GM12891 (cell line): ENCODE data around the gene CFAP46.
A peak's percentile ranks its signal among the peaks of the same experiment; 100 is the strongest.
"Not testable (repeated sequence)": the region's sequence is repeated elsewhere in the genome, so short reads cannot be mapped to it uniquely, and the experiment has no call there.

Source experiments
- DNase-seq: peaks from one replicate; pipeline ENCODE4 v3.0.0; 2011; ENCODE audit warnings: low spot score; ENCODE audit not compliant: insufficient read length
- FAIRE-seq: peaks from 2 replicates; lab custom pipeline; 2011; peaks lifted over from hg19 to GRCh38; lab: Jason Lieb, UNC
- PAX5 ChIP-seq: IDR thresholded peaks from 2 replicates; pipeline ENCODE4 v1.6.1; 2011; ENCODE audit warnings: low read length, moderate library complexity, mild to moderate bottlenecking; ENCODE audit not compliant: insufficient read depth, severe bottlenecking
- POLR2A ChIP-seq: IDR thresholded peaks from 2 replicates; pipeline ENCODE4 v1.6.1; 2011; ENCODE audit warnings: low read depth, low read length, control low read depth
- POLR2AphosphoS5 ChIP-seq: IDR thresholded peaks from 2 replicates; pipeline ENCODE4 v1.6.1; 2011; ENCODE audit warnings: low read depth, low read length, control low read depth
- POU2F2 ChIP-seq: IDR thresholded peaks from 2 replicates; pipeline ENCODE4 v1.6.1; 2011; ENCODE audit warnings: low read depth, mild to moderate bottlenecking, control low read depth, low read length, moderate library complexity
- SPI1 ChIP-seq: IDR thresholded peaks from 2 replicates; pipeline ENCODE4 v1.6.1; 2011; ENCODE audit warnings: low read depth, low read length, control low read depth
- TAF1 ChIP-seq: IDR thresholded peaks from 2 replicates; pipeline ENCODE4 v1.6.1; 2011; ENCODE audit warnings: low read depth, low read length, control low read depth

CFAP46 gene

GRCh38 chr10:132938472-132939339, 3.7 kb downstream of the CFAP46 start:
- DNase-seq (no peak), FAIRE-seq (peak; percentile 45)

DNA sequence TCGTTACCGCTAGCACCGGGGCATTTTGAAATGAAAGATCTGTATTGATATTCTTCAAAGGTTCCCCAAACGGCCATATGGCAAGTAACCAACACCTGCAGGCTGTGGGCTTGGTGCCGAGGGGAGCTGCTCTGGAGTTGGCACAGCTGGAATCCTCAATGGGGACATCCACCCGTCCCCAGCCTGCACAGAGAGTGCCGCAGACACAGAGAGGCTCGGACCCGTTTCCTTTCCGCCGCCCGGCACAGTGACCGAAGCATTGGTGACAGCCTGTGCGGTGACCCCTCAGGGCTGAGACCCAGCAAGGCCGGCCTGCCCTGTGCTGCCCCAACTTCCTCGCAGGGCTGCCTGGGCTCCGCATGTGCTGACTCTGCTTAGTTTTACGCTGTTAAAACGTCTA, 4.5 kb downstream of the CFAP46 start:
- FAIRE-seq (no peak), DNase-seq (no peak)
- no peak for TF ChIP-seq PAX5
- TF ChIP-seq POU2F2, result no peak
- TF ChIP-seq TAF1, result no peak

More at GRCh38 chr10:132938472-132939339, 3.7 kb downstream of the CFAP46 start:
- TF ChIP-seq PAX5 (no peak), POLR2A (no peak)

DNA sequence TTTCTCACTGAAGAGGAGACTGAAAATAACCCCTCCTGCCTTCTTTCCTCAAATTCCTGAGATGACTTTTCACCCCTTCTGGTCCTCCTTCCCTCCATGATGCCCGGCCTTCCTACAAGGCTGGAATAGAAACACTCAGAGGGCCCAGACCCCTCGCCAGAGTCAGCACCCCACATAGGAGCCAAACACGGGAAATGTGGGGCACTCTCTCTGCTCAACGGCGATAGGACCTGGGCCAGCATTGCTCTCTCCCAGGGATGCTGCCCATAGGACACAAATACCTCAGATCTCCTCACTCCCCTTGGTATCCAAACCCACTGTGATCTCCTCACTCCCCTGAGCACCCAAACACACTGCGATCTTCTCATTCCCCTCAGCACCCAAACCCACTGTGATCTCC, 7.4 kb downstream of the CFAP46 start:
- TF ChIP-seq PAX5 (no peak), TAF1 (no peak), SPI1 (no peak), POLR2A (no peak), POU2F2 (no peak)
- DNase-seq, result no peak
- FAIRE-seq, result no peak

DNA sequence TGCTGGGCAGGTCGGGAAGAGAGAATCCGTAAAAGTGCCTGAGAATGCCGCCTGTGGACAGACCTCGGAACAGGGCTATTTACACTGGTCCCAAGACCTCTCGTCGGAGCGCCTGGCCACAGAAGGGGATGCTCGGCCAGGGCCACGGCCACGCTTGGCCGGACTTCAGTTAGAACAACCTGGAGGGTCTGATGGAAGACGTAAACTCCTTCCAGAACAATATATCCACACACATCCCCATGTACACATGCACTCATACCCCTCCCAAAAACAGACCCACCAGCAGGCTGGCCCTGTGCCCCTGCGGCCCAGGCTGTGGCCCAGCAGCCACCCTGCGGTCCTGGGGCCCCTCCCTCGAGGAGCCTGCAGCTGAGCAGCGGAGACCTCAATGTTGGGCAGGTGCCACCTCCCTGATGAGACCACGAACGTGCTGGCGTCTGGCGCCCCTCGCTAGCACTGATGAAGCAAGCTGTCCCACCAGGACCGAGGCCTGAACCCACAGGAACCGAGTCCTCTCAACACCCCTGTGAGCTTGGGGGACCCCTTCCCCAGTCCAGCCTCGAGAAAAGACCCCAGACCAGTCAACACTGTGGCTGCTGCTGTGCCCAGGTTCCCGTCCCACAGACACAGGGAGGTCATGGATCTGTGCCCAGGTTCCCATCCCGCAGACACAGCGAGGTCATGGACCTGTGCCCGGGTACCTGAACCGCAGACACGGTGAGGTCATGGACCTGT, 8.9 kb downstream of the CFAP46 start:
- TF ChIP-seq POU2F2, result no peak
- TF ChIP-seq POLR2A, result no peak
- no peak for TF ChIP-seq TAF1
- FAIRE-seq (no peak), DNase-seq (no peak)

GRCh38 chr10:132932461-132933307, 9.7 kb downstream of the CFAP46 start:
- TF ChIP-seq PAX5 (no peak), POU2F2 (no peak), TAF1 (no peak), POLR2A (no peak), POLR2AphosphoS5 (no peak), SPI1 (no peak)
- no peak for FAIRE-seq
- no peak for DNase-seq

DNA sequence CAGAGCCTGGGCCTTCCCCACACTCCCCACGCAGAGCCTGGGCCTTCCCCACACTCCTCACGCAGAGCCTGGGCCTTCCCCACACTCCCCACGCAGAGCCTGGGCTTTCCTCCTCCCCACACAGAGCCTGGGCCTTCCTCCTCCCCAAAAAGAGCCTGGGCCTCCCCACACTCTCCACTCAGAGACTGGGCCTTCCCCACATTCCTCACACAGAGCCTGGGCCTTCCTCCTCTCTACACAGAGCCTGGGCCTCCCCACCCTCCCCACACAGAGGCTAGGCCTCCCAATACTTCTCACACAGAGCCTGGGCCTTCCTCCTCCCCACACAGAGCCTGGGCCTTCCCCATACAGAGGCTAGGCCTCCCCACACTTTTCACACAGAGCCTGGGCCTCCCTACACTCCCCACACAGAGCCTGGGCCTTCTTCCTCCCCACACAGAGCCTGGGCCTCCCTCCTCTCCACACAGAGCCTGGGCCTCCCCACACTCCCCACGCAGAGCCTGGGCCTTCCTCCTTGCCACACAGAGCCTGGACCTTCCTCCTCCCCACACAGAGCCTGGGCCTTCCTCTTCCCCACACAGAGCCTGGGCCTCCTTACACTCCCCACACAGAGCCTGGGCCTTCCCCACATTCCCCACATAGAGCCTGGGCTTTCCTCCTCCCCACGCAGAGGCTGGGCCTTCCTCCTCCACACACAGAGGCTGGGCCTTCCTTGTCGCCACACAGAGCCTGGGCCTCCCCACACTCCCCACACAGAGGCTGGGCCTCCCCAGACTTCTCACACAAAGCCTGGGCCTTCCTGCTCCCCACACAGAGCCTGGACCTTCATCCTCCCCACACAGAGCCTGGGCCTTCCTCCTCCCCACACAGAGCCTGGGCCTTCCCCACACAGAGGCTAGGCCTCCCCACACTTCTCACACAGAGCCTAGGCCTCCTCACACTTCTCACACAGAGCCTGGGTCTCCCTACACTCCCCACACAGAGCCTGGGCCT, 10.8 kb downstream of the CFAP46 start:
- DNase-seq, result not testable (repeated sequence)

GRCh38 chr10:132930701-132931100, 11.7 kb downstream of the CFAP46 start:
- not testable (repeated sequence) for DNase-seq, FAIRE-seq

More for the DNA sequence above, 10.8 kb downstream of the CFAP46 start:
- FAIRE-seq, result peak; percentile 71

GRCh38 chr10:132929953-132930548, 12.3 kb downstream of the CFAP46 start:
- no peak for TF ChIP-seq PAX5
- TF ChIP-seq TAF1, result no peak
- TF ChIP-seq SPI1, result 0 out of 2 replicates have a peak, but pooled peaks have one; percentile 18
- DNase-seq (no peak), FAIRE-seq (peak; percentile 85)

DNA sequence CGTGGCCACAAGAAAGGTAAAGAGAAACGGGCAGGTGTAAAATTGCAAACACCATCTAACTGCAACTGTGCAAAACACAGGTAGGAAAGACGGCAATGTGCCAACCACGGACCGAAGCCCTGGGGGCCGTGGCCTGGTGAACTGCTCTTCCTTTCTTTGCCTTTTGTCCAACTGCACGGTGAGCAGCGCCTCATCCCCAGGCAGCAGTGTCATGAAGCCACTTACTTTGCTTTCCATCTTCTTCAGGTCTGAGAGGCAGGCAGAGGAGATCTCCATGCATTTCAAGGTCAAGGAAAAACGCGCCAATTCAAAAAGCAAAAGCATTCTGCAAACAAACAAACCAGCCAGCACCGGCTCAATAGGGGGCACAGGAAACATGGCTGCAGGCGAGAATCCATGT, 12.9 kb downstream of the CFAP46 start:
- no peak for DNase-seq
- TF ChIP-seq POLR2A (no peak), PAX5 (no peak), POU2F2 (no peak), SPI1 (no peak), POLR2AphosphoS5 (no peak), TAF1 (no peak)
- no peak for FAIRE-seq
